HCT116 (cell line): ENCODE results near the gene CDC42EP2. TPM values are rescaled to one million over a fixed set of nuclear protein-coding genes. Genes with fewer than 3 reads are reported as not detected.

Source experiments
- ATAC-seq: fragments of 200-7000 bp; cut with Tn5 transposase; 2 replicates; pipeline ENCODE4 v1.9.1; 2020; ENCODE audit warnings: mild to moderate bottlenecking, moderate library complexity
- BruUV-seq: library from RNA; stranded (reverse); fragments of 400-500 nt; replicated peaks from 2 replicates; lab custom pipeline; 2021; lab: Mats Ljungman, UMichigan
- CTCF ChIA-PET: fragments of 300-600 bp; sonication (Branson Sonifier 250); formaldehyde crosslinking; loops from one replicate; lab custom pipeline; 2021; ENCODE audit warnings: antibody characterized with exemption; lab: Charles Lee
- POLR2A ChIA-PET: fragments of 300-600, 350-600 bp; sonication (Branson Sonifier 250); formaldehyde crosslinking; loops from one replicate; lab custom pipeline; 2021; ENCODE audit warnings: antibody characterized with exemption; lab: Charles Lee
- RAD21 ChIA-PET, 2 experiments: fragments of 300-600 bp; sonication (Branson Sonifier 250); formaldehyde crosslinking; loops; one replicate each; lab custom pipeline; 2023; ENCODE audit warnings: low total read pairs in 2 of 2; ENCODE audit not compliant: uncharacterized antibody in 2 of 2, unreplicated experiment in 2 of 2, low non-redundant PET in 1 of 2; lab: Charles Lee
- DNase-seq: peaks from one replicate; pipeline ENCODE4 v3.0.0-alpha.2; 2010; ENCODE audit warnings: low read depth, low spot score
- H2AFZ ChIP-seq: fragments of 200-600 bp; shearing (Covaris generic), sonication (generic); 2 replicates; pipeline ENCODE4 v1.6.1; 2017; ENCODE audit warnings: low read depth, mixed run types, mixed read lengths, antibody characterized with exemption, low read length; ENCODE audit not compliant: poor library complexity, severe bottlenecking
- H3K27ac ChIP-seq: 2 replicates; pipeline ENCODE4 v1.5.1; 2012; ENCODE audit warnings: low read depth, low read length
- H3K27me3 ChIP-seq: fragments of 200-600 bp; sonication (generic); 2 replicates; pipeline ENCODE4 v1.6.1; 2016; ENCODE audit warnings: mixed run types, low read length, mixed read lengths; ENCODE audit not compliant: insufficient read depth
- H3K36me3 ChIP-seq, 2 experiments: fragments of 200-500 bp in 1 of 2; fragments of 200-600 bp in 1 of 2; sonication (Bioruptor generic) in 1 of 2; sonication (generic) in 1 of 2; 2 replicates each; pipeline versions ENCODE4 v1.5.1 to v1.6.1; 2014 to 2016; ENCODE audit warnings: low read length in 2 of 2, inconsistent platforms in 1 of 2, mixed read lengths in 1 of 2, mixed run types in 1 of 2; ENCODE audit not compliant: insufficient read depth in 2 of 2, control insufficient read depth in 1 of 2
- H3K4me1 ChIP-seq, 2 experiments: fragments of 200-600 bp in 1 of 2; sonication (generic) in 1 of 2; 2 replicates each; pipeline versions ENCODE4 v1.5.1 to v1.6.1; 2012 to 2017; ENCODE audit warnings: low read length in 2 of 2, inconsistent platforms in 1 of 2, mild to moderate bottlenecking in 1 of 2, mixed read lengths in 1 of 2, mixed run types in 1 of 2, moderate library complexity in 1 of 2; ENCODE audit not compliant: insufficient read depth in 2 of 2, control insufficient read depth in 1 of 2
- H3K4me2 ChIP-seq: fragments of 200-600 bp; sonication (generic); 2 replicates; pipeline ENCODE4 v1.6.1; 2017; ENCODE audit warnings: mixed run types, low read length, mixed read lengths
- H3K4me3 ChIP-seq, 2 experiments: fragments of 200-600 bp in 1 of 2; sonication (generic) in 1 of 2; replicated peaks in 1 of 2; 2 replicates each; pipeline ENCODE4 v1.5.1; 2011 to 2016; ENCODE audit warnings: low read length in 2 of 2, control low read depth in 1 of 2, low read depth in 1 of 2, mild to moderate bottlenecking in 1 of 2, mixed read lengths in 1 of 2, mixed run types in 1 of 2
- H3K79me2 ChIP-seq: fragments of 200-600 bp; sonication (generic); 2 replicates; pipeline ENCODE4 v1.6.1; 2017; ENCODE audit warnings: mild to moderate bottlenecking, mixed run types, low read length, moderate library complexity, mixed read lengths; ENCODE audit not compliant: insufficient read depth
- H3K9ac ChIP-seq: fragments of 200-600 bp; sonication (generic); 2 replicates; pipeline ENCODE4 v1.6.1; 2016; ENCODE audit warnings: low read length, mixed read lengths
- H3K9me2 ChIP-seq: fragments of 200-600 bp; sonication (generic), shearing (Covaris generic); 2 replicates; pipeline ENCODE4 v1.6.1; 2017; ENCODE audit warnings: mixed run types, mild to moderate bottlenecking, moderate library complexity; ENCODE audit not compliant: insufficient read depth
- H3K9me3 ChIP-seq, 2 experiments: fragments of 200-500 bp in 1 of 2; fragments of 200-600 bp in 1 of 2; sonication (Bioruptor generic) in 1 of 2; sonication (generic) in 1 of 2; 2 replicates each; pipeline ENCODE4 v1.6.1; 2014 to 2017; ENCODE audit warnings: low read length in 2 of 2, mixed read lengths in 2 of 2, inconsistent platforms in 1 of 2, low read depth in 1 of 2, mild to moderate bottlenecking in 1 of 2, mixed run types in 1 of 2, moderate library complexity in 1 of 2; ENCODE audit not compliant: control insufficient read depth in 1 of 2, insufficient read depth in 1 of 2
- H4K20me1 ChIP-seq: fragments of 200-600 bp; sonication (generic), shearing (Covaris generic); 2 replicates; pipeline ENCODE4 v1.6.1; 2017; ENCODE audit warnings: mixed run types, mild to moderate bottlenecking, moderate library complexity; ENCODE audit not compliant: insufficient read depth
- CEBPB ChIP-seq: IDR thresholded peaks from 2 replicates; pipeline ENCODE4 v1.6.1; 2012; ENCODE audit warnings: low read depth
- EZH2 ChIP-seq: fragments of 200-600 bp; sonication (generic); IDR thresholded peaks from 2 replicates; pipeline ENCODE4 v1.6.1; 2017; ENCODE audit warnings: antibody characterized with exemption, mixed run types
- EZH2phosphoT487 ChIP-seq: fragments of 200-600 bp; IDR thresholded peaks from 2 replicates; pipeline ENCODE4 v1.6.1; 2018; ENCODE audit warnings: antibody characterized with exemption, borderline replicate concordance
- JUND ChIP-seq: IDR thresholded peaks from 2 replicates; pipeline ENCODE4 v1.6.1; 2012
- POLR2AphosphoS5 ChIP-seq: IDR thresholded peaks from 2 replicates; pipeline ENCODE4 v1.6.1; 2011; ENCODE audit warnings: mild to moderate bottlenecking, low read depth, low read length, moderate library complexity
- RAD21 ChIP-seq: IDR thresholded peaks from 2 replicates; pipeline ENCODE4 v1.6.1; 2012; ENCODE audit warnings: low read depth, mild to moderate bottlenecking
- SIN3A ChIP-seq: IDR thresholded peaks from 2 replicates; pipeline ENCODE4 v1.6.1; 2012; ENCODE audit warnings: low read depth
- SP1 ChIP-seq: IDR thresholded peaks from 2 replicates; pipeline ENCODE4 v1.6.1; 2012; ENCODE audit warnings: low read depth
- SRF ChIP-seq: IDR thresholded peaks from 2 replicates; pipeline ENCODE4 v1.6.1; 2012; ENCODE audit warnings: low read depth
- TCF7L2 ChIP-seq: IDR thresholded peaks from 2 replicates; pipeline ENCODE4 v1.7.0; 2011; ENCODE audit warnings: borderline replicate concordance, inconsistent platforms; ENCODE audit not compliant: insufficient read depth, insufficient read length; ENCODE audit errors: extremely low read depth
- YY1 ChIP-seq: IDR thresholded peaks from 2 replicates; pipeline ENCODE4 v1.6.1; 2011; ENCODE audit warnings: low read length, low read depth, moderate library complexity, mild to moderate bottlenecking; ENCODE audit not compliant: insufficient replicate concordance; ENCODE audit errors: extremely low read depth
- intact Hi-C: fragments of 100-400 bp; cut with micrococcal nuclease; formaldehyde crosslinking; loops from 2 replicates; pipeline ENCODE4 v1.10.0; 2022
- total RNA-seq: library from RNA; stranded (reverse); gene quantifications from one replicate; pipeline ENCODE4 v1.2.1, GENCODE V29; 2021; ENCODE audit not compliant: unreplicated experiment
- TF ChIP-seq, protein P1 (sequence below), 3 experiments: fragments of 200-600 bp in 1 of 3; sonication (generic) in 1 of 3; IDR thresholded peaks in 2 of 3; conservative IDR thresholded peaks in 1 of 3; 2 replicates each; pipeline ENCODE4 v1.5.1; 2012 to 2017; ENCODE audit warnings: low read depth in 2 of 3, low read length in 2 of 3, antibody characterized with exemption in 1 of 3, borderline replicate concordance in 1 of 3, control low read depth in 1 of 3, mild to moderate bottlenecking in 1 of 3, mixed read lengths in 1 of 3, mixed run types in 1 of 3, moderate library complexity in 1 of 3; ENCODE audit not compliant: insufficient read depth in 1 of 3
- TF ChIP-seq, protein P2 (sequence below): IDR thresholded peaks from 2 replicates; pipeline ENCODE4 v1.6.1; 2012
- TF ChIP-seq, protein P3 (sequence below): IDR thresholded peaks from 2 replicates; pipeline ENCODE4 v1.6.1; 2012
- TF ChIP-seq, protein P4 (sequence below): IDR thresholded peaks from 2 replicates; pipeline ENCODE4 v1.6.1; 2011; ENCODE audit warnings: mild to moderate bottlenecking, low read length, moderate library complexity; ENCODE audit not compliant: insufficient replicate concordance; ENCODE audit errors: extremely low read depth

The CDC42EP2 gene
- total RNA-seq, 1 experiment from 2014 or later, result 15.4 TPM

DNA sequence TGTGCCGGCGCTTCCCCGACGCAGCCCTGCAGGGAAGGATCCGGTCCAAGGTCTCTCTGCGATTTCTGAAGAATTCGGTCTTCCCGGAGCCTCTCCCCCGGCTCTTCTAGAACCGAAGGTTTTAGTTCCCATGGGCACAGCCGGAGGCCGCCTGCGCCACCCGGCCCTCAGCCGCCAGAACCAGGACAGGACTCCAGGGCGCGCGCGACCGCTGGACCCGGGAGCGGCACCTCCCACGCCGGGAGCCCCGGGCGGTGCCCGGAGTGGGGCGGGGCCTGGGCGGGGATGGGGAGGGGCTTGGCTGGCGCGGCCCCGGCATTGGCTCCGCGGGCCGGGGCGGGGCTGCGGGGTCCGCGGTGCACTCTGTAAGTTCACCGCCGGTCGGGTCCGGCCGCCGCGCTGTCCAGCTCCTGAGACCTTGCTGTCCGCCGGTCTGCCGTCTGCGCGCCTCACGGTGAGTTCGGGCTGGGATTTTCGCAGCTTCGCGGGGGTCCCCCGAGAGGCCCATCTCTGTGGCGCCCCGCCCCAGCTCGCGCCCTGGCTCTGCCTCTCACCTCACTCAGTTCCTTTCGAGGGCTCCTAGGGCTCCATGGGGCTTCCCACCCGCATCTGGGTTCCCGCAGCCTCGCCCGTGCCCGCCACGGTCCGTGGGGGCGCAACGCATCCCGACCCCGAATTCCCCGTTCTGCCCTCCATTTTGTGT, at the start of gene CDC42EP2 (continued):
- TF ChIP-seq, protein P1, sequence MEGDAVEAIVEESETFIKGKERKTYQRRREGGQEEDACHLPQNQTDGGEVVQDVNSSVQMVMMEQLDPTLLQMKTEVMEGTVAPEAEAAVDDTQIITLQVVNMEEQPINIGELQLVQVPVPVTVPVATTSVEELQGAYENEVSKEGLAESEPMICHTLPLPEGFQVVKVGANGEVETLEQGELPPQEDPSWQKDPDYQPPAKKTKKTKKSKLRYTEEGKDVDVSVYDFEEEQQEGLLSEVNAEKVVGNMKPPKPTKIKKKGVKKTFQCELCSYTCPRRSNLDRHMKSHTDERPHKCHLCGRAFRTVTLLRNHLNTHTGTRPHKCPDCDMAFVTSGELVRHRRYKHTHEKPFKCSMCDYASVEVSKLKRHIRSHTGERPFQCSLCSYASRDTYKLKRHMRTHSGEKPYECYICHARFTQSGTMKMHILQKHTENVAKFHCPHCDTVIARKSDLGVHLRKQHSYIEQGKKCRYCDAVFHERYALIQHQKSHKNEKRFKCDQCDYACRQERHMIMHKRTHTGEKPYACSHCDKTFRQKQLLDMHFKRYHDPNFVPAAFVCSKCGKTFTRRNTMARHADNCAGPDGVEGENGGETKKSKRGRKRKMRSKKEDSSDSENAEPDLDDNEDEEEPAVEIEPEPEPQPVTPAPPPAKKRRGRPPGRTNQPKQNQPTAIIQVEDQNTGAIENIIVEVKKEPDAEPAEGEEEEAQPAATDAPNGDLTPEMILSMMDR (IDR thresholded peaks at IDR 0.05 in 2 of 3, conservative IDR thresholded peaks at IDR 0.05 in 1 of 3; ENCODE audit: borderline replicate concordance in 1 of 3, insufficient read depth in 1 of 3, low read depth in 2 of 3, low read length in 2 of 3), result no peak
- TF ChIP-seq EZH2phosphoT487, result no peak

DNA sequence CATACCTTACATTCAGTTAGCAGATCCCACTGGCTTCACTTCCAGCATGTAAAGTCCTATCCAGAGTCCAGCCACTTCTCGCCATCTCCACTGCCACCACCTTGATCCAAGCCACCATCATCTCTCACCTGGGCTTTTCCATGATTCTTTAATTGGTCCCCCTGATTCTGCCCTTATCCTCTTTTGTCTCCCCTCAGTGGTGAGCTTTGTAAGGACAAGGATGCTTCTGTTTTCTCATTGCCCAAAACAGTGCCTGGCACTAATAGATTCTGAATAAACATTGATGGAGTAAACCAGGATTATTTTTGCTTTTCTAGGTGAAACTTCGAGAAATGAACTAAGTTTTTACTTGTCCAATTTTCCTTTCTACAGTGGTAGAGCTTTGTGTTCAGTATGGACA, 48.5 kb upstream of the CDC42EP2 start:
- TF ChIP-seq CEBPB (no peak), SRF (no peak), RAD21 (peak; percentile 20; the same call in 1 of the 2 replicates), EZH2 (no peak), YY1 (no peak), POLR2AphosphoS5 (no peak), SIN3A (no peak), SP1 (no peak), TCF7L2 (no peak), JUND (no peak)
- TF ChIP-seq, protein P2, sequence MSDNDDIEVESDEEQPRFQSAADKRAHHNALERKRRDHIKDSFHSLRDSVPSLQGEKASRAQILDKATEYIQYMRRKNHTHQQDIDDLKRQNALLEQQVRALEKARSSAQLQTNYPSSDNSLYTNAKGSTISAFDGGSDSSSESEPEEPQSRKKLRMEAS, result no peak
- TF ChIP-seq, protein P3, sequence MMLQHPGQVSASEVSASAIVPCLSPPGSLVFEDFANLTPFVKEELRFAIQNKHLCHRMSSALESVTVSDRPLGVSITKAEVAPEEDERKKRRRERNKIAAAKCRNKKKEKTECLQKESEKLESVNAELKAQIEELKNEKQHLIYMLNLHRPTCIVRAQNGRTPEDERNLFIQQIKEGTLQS, result no peak
- TF ChIP-seq, protein P4, sequence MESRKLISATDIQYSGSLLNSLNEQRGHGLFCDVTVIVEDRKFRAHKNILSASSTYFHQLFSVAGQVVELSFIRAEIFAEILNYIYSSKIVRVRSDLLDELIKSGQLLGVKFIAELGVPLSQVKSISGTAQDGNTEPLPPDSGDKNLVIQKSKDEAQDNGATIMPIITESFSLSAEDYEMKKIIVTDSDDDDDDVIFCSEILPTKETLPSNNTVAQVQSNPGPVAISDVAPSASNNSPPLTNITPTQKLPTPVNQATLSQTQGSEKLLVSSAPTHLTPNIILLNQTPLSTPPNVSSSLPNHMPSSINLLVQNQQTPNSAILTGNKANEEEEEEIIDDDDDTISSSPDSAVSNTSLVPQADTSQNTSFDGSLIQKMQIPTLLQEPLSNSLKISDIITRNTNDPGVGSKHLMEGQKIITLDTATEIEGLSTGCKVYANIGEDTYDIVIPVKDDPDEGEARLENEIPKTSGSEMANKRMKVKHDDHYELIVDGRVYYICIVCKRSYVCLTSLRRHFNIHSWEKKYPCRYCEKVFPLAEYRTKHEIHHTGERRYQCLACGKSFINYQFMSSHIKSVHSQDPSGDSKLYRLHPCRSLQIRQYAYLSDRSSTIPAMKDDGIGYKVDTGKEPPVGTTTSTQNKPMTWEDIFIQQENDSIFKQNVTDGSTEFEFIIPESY, result no peak
- TF ChIP-seq, protein P1 (IDR thresholded peaks at IDR 0.05 in 2 of 3, conservative IDR thresholded peaks at IDR 0.05 in 1 of 3; ENCODE audit: borderline replicate concordance in 1 of 3, insufficient read depth in 1 of 3, low read depth in 2 of 3, low read length in 2 of 3), result peak; percentile 20 to 66 (median 57); a peak in 5 of 6 replicates
- intact Hi-C loops, result no loop called here
- BruUV-seq, result no TSS peak
- peaks cover 6 to 11% of the 10 kb centered on the region in 2 experiments; a peak in 3 of 4 replicates for H3K4me1 ChIP-seq
- H3K4me2 ChIP-seq, result no peak overlapping the region
- DNase-seq (no peak), ATAC-seq (0 out of 2 replicates have a peak, but pooled peaks have one; percentile 18)
- H3K27me3 ChIP-seq, result no peaks in the 10 kb centered on the region
- H2AFZ ChIP-seq, result no peak overlapping the region
- peaks cover 10 to 32% of the 10 kb centered on the region in 2 experiments; a peak in 3 of 4 replicates for H3K36me3 ChIP-seq
- no peaks in the 10 kb centered on the region for H4K20me1 ChIP-seq
- H3K4me3 ChIP-seq, result no peak overlapping the region
- RAD21 ChIA-PET, result no interaction called here
- POLR2A ChIA-PET, result interaction anchor here (0.7 to 1.2 kb wide), 2 partner anchors 131 to 238 kb away, joined by 3 to 4 read pairs; partner anchors contain the start of gene SYVN1
- CTCF ChIA-PET, result interaction anchor here (0.9 to 2.6 kb wide), 7 partner anchors 9 to 156 kb away, joined by 3 to 26 read pairs (median 4); no protein-coding TSS in a partner anchor
- H3K9ac ChIP-seq, result no peak overlapping the region
- peaks cover 48% of the 10 kb centered on the region for H3K79me2 ChIP-seq
- no peak overlapping the region for H3K27ac ChIP-seq
- H3K9me2 ChIP-seq, result no peaks in the 10 kb centered on the region
- H3K9me3 ChIP-seq, result no peaks in the 10 kb centered on the region
